Daoy (cell line): Measurements from ENCODE around the gene PIR. TPM values are rescaled to one million over a fixed set of nuclear protein-coding genes. Genes with fewer than 3 reads are reported as not detected.

Experiments used
- DNase-seq: peaks from one replicate; pipeline ENCODE4 v3.0.0-alpha.2; 2015; ENCODE audit warnings: low read depth
- total RNA-seq: library from RNA; depleted of rRNA; stranded (reverse); fragments of >200 nt; shearing (Covaris generic); gene quantifications from 2 replicates; pipeline ENCODE4 v1.2.3, GENCODE V29; 2014; rRNA removed

Gene PIR
- total RNA-seq, 1 experiment from 2014 or later = 44.9 TPM

- DNase-seq = peak; percentile 15
Observed at GRCh38 chrX:15349046-15349445, 144.1 kb downstream of the PIR start.

- no peak for DNase-seq
Observed at GRCh38 chrX:15345976-15346375, 147.2 kb downstream of the PIR start.

GRCh38 chrX:15344106-15344505, 149.0 kb downstream of the PIR start:
- DNase-seq = no peak

- no peak for DNase-seq
Observed at GRCh38 chrX:15343075-15343476, 150.1 kb downstream of the PIR start.

- DNase-seq = no peak
Observed at GRCh38 chrX:15340867-15341266, 152.3 kb downstream of the PIR start.

- peak; percentile 55 for DNase-seq
Observed at GRCh38 chrX:15336023-15336413, 157.1 kb downstream of the PIR start.

GRCh38 chrX:15335135-15336022, 157.8 kb downstream of the PIR start, which contains the start of gene PIGA:
TSS of gene PIGA (minus strand) at chrX:15335523. CDS start at chrX:15331930, 3,593 bp downstream.
- DNase-seq = peak; percentile 96

Other genes starting within 250 kb of the PIR start
- gene ASB9, start 223.2 kb downstream of the PIR start, total RNA-seq = 4.5 and 4.8 TPM in 2 replicates
- gene ASB11, start 177.7 kb downstream of the PIR start, total RNA-seq = not detected in 2 replicates
- gene PIGA, start 157.8 kb downstream of the PIR start, total RNA-seq = 11.7 and 22.3 TPM in 2 replicates
- 1.1 TPM in 1 of 2 replicates, not detected in the other for gene VEGFD, start 108.9 kb downstream of the PIR start, total RNA-seq
- gene BMX, start 7.5 kb upstream of the PIR start, total RNA-seq = 0.06 TPM in 1 of 2 replicates, not detected in the other
- 1.3 TPM in 1 of 2 replicates, not detected in the other for gene ACE2, start 107.6 kb upstream of the PIR start, total RNA-seq
- gene CLTRN, start 171.5 kb upstream of the PIR start, total RNA-seq = 0.57 TPM in 1 of 2 replicates, not detected in the other
- 0.48 and 1.0 TPM in 2 replicates for gene CA5B, start 244.9 kb upstream of the PIR start, total RNA-seq